Panc1 (cell line): ENCODE data around the gene ARHGEF10L. TPM values are rescaled to one million over a fixed set of nuclear protein-coding genes. Genes with fewer than 3 reads are reported as not detected.

Experiments used
- ATAC-seq: fragments of 200-7000 bp; cut with Tn5 transposase; 2 replicates; pipeline ENCODE4 v1.9.1; 2020; ENCODE audit warnings: mild to moderate bottlenecking, moderate library complexity
- BruUV-seq: library from RNA; stranded (reverse); fragments of 400-500 nt; replicated peaks from 2 replicates; lab custom pipeline; 2021; lab: Mats Ljungman, UMichigan
- CTCF ChIA-PET: fragments of 300-600 bp; sonication (Branson Sonifier 250); formaldehyde crosslinking; loops from one replicate; lab custom pipeline; 2022; ENCODE audit warnings: antibody characterized with exemption; lab: Charles Lee
- POLR2A ChIA-PET: fragments of 300-600 bp; sonication (Branson Sonifier 250); formaldehyde crosslinking; loops from one replicate; lab custom pipeline; 2022; ENCODE audit warnings: antibody characterized with exemption; lab: Charles Lee
- DNase-seq: peaks from one replicate; pipeline ENCODE4 v3.0.0-alpha.2; 2010; ENCODE audit warnings: low read depth, low spot score
- H3K27ac ChIP-seq: 2 replicates; pipeline ENCODE4 v1.5.1; 2011; ENCODE audit warnings: mild to moderate bottlenecking, low read length, inconsistent platforms
- H3K27me3 ChIP-seq: fragments of 200-500 bp; sonication (Bioruptor generic); 2 replicates; pipeline ENCODE4 v1.6.0; 2014; ENCODE audit warnings: low read length, inconsistent platforms; ENCODE audit not compliant: control insufficient read depth, insufficient read depth
- H3K36me3 ChIP-seq: fragments of 200-500 bp; sonication (Bioruptor generic); 2 replicates; pipeline ENCODE4 v1.5.1; 2014; ENCODE audit warnings: inconsistent platforms, mild to moderate bottlenecking, low read length, moderate library complexity; ENCODE audit not compliant: control insufficient read depth, insufficient read depth
- H3K4me1 ChIP-seq: 2 replicates; pipeline ENCODE4 v1.5.1; 2011; ENCODE audit warnings: inconsistent platforms, mild to moderate bottlenecking, low read length, moderate library complexity; ENCODE audit not compliant: control insufficient read depth, insufficient read depth
- H3K4me3 ChIP-seq, 2 experiments: 2 replicates each; pipeline ENCODE4 v1.5.1; 2011 to 2012; ENCODE audit warnings: low read depth in 2 of 2, low read length in 2 of 2, mild to moderate bottlenecking in 2 of 2, inconsistent platforms in 1 of 2, moderate library complexity in 1 of 2
- H3K9me3 ChIP-seq: fragments of 200-500 bp; sonication (Bioruptor generic); 2 replicates; pipeline ENCODE4 v1.5.1; 2014; ENCODE audit warnings: low read depth, mild to moderate bottlenecking, inconsistent platforms, low read length, moderate library complexity; ENCODE audit not compliant: control insufficient read depth, insufficient read depth
- POLR2AphosphoS5 ChIP-seq: IDR thresholded peaks from 2 replicates; pipeline ENCODE4 v1.6.1; 2012; ENCODE audit warnings: mild to moderate bottlenecking, low read depth, low read length, moderate library complexity
- SIN3A ChIP-seq: IDR thresholded peaks from 2 replicates; pipeline ENCODE4 v1.6.1; 2012; ENCODE audit warnings: low read depth, mild to moderate bottlenecking, low read length, moderate library complexity, borderline replicate concordance; ENCODE audit not compliant: insufficient read depth
- TCF7L2 ChIP-seq: IDR thresholded peaks from 2 replicates; pipeline ENCODE4 v1.6.1; 2011; ENCODE audit warnings: mild to moderate bottlenecking, low read depth, low read length, inconsistent platforms
- in situ Hi-C: cut with HindIII; loops from 2 replicates; pipeline ENCODE4 v1.10.0; 2016; ENCODE audit warnings: low sequenced_read_pairs, low pct_unique_long_range_greater_than_20kb
- intact Hi-C: fragments of 100-400 bp; cut with micrococcal nuclease; formaldehyde crosslinking; loops from one replicate; pipeline ENCODE4 v1.10.0; 2022; ENCODE audit not compliant: unreplicated experiment
- total RNA-seq: library from RNA; stranded (reverse); gene quantifications from one replicate; pipeline ENCODE4 v1.2.1, GENCODE V29; 2021; ENCODE audit not compliant: unreplicated experiment
- TF ChIP-seq, protein P1 (sequence below), 2 experiments: IDR thresholded peaks; 2 replicates each; pipeline ENCODE4 v1.6.1; 2011 to 2012; ENCODE audit warnings: low read depth in 2 of 2, control low read depth in 1 of 2, low read length in 1 of 2, mild to moderate bottlenecking in 1 of 2, moderate library complexity in 1 of 2; ENCODE audit not compliant: insufficient read depth in 1 of 2
- TF ChIP-seq, protein P2 (sequence below): fragments of 450-650 bp; IDR thresholded peaks from 2 replicates; pipeline ENCODE4 v1.5.1; 2017; ENCODE audit warnings: mild to moderate bottlenecking

The ARHGEF10L gene
- total RNA-seq, 1 experiment from 2014 or later = 5.9 TPM

DNA sequence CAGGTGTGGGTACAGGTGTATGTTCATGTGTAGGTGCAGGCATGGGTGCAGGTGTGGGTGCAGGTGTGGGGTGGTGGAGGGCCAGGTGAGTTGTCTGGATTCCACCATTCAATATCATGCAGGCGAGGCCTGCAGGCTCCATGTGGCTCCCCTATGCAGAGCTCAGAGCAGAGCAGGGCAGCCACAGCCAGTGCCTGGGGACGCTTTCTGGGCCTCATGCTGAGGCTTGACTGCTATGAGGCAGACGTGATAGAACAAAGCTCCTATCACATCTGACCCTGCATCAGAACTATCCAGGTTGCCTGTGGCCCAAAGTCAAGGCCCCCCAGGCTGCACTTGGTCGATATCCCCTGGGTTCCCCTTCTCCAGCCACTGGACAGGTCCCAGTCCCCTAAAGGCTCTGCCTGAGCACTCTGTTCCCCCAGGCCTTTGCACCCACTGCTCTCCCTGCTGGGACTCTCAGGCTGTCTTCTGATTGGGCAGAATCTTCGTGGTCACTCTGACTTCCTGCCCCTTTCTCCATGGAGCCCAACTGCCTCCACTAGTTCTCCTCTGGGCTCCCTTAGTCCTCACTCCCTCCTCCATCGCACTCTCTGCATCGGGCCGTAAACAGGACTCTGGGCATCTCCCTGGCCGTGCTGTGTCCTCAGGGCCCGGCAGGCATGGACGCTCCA lies 137.0 kb downstream of the ARHGEF10L start:
- intact Hi-C loops (no loop called here), in situ Hi-C loops (no loop called here)
- Histone ChIP-seq H3K4me1 (no peaks in the 10 kb centered on the region), H3K27ac (no peak overlapping the region), H3K27me3 (no peaks in the 10 kb centered on the region), H3K36me3 (no peaks in the 10 kb centered on the region), H3K9me3 (no peaks in the 10 kb centered on the region), H3K4me3 (no peak overlapping the region)
- no TSS peak for BruUV-seq
- TF ChIP-seq, protein P1, sequence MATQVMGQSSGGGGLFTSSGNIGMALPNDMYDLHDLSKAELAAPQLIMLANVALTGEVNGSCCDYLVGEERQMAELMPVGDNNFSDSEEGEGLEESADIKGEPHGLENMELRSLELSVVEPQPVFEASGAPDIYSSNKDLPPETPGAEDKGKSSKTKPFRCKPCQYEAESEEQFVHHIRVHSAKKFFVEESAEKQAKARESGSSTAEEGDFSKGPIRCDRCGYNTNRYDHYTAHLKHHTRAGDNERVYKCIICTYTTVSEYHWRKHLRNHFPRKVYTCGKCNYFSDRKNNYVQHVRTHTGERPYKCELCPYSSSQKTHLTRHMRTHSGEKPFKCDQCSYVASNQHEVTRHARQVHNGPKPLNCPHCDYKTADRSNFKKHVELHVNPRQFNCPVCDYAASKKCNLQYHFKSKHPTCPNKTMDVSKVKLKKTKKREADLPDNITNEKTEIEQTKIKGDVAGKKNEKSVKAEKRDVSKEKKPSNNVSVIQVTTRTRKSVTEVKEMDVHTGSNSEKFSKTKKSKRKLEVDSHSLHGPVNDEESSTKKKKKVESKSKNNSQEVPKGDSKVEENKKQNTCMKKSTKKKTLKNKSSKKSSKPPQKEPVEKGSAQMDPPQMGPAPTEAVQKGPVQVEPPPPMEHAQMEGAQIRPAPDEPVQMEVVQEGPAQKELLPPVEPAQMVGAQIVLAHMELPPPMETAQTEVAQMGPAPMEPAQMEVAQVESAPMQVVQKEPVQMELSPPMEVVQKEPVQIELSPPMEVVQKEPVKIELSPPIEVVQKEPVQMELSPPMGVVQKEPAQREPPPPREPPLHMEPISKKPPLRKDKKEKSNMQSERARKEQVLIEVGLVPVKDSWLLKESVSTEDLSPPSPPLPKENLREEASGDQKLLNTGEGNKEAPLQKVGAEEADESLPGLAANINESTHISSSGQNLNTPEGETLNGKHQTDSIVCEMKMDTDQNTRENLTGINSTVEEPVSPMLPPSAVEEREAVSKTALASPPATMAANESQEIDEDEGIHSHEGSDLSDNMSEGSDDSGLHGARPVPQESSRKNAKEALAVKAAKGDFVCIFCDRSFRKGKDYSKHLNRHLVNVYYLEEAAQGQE (IDR thresholded peaks at IDR 0.05; ENCODE audit: insufficient read depth in 1 of 2, low read depth in 2 of 2, low read length in 1 of 2) = no peak
- no peak for TF ChIP-seq TCF7L2
- no peak for TF ChIP-seq SIN3A
- TF ChIP-seq POLR2AphosphoS5 = no peak
- TF ChIP-seq, protein P2, sequence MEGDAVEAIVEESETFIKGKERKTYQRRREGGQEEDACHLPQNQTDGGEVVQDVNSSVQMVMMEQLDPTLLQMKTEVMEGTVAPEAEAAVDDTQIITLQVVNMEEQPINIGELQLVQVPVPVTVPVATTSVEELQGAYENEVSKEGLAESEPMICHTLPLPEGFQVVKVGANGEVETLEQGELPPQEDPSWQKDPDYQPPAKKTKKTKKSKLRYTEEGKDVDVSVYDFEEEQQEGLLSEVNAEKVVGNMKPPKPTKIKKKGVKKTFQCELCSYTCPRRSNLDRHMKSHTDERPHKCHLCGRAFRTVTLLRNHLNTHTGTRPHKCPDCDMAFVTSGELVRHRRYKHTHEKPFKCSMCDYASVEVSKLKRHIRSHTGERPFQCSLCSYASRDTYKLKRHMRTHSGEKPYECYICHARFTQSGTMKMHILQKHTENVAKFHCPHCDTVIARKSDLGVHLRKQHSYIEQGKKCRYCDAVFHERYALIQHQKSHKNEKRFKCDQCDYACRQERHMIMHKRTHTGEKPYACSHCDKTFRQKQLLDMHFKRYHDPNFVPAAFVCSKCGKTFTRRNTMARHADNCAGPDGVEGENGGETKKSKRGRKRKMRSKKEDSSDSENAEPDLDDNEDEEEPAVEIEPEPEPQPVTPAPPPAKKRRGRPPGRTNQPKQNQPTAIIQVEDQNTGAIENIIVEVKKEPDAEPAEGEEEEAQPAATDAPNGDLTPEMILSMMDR = no peak
- DNase-seq = no peak
- ChIA-PET POLR2A (no interaction called here), CTCF (no interaction called here)
- no peak for ATAC-seq

DNA sequence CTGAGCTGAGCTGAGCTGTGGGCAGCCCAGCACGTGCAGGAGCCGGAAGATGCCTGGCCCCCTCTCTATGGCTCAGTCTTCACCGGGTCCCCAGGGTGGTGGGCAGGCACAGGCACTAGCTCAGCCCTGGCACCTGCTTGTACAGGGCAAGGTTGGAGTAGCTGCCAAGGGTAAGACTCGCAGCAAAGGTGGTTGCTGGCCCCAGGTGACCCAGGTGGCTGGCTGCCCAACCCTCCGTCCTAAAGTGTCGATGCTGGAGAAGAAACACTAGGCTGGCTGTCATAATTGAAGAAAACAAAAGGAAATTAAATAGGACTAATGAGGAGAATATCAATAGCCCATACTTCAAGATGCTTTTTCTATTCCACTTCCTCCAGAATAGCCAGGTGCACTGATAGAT lies 138.5 kb downstream of the ARHGEF10L start:
- in situ Hi-C loops = no loop called here
- BruUV-seq = no TSS peak
- Histone ChIP-seq H3K9me3 (no peaks in the 10 kb centered on the region), H3K4me3 (no peak overlapping the region), H3K36me3 (no peaks in the 10 kb centered on the region), H3K27ac (no peak overlapping the region), H3K4me1 (no peaks in the 10 kb centered on the region), H3K27me3 (no peaks in the 10 kb centered on the region)
- ChIA-PET CTCF (no interaction called here), POLR2A (no interaction called here)
- DNase-seq = no peak
- ATAC-seq = no peak
- intact Hi-C loops = no loop called here
- TF ChIP-seq POLR2AphosphoS5 = no peak
- no peak for TF ChIP-seq SIN3A
- TF ChIP-seq, protein P1 (IDR thresholded peaks at IDR 0.05; ENCODE audit: insufficient read depth in 1 of 2, low read depth in 2 of 2, low read length in 1 of 2) = no peak
- TF ChIP-seq, protein P2 = no peak
- no peak for TF ChIP-seq TCF7L2
